ENCODE measurements around the gene ORC3. TPM values are rescaled to one million over a fixed set of nuclear protein-coding genes. Genes with fewer than 3 reads are reported as not detected.

The ORC3 gene
- total RNA-seq, 3 donors from 2014 or later, result 15.9 to 17.3 (median 16.1) TPM

- ATAC-seq (no peak), DNase-seq (no peak)
- TF ChIP-seq CTCF (IDR thresholded peaks at IDR 0.05), result no peak
- H3K4me1 ChIP-seq (ENCODE audit: low read depth), result no peaks in the 10 kb centered on the region
- no peaks in the 10 kb centered on the region for H3K36me3 ChIP-seq (ENCODE audit: low read depth)
- intact Hi-C loops (cut with DNase I, micrococcal nuclease), result no loop called here
- H3K4me3 ChIP-seq, result no peak overlapping the region
- no peaks in the 10 kb centered on the region for H3K9me3 ChIP-seq
Measured at GRCh38 chr6:87673237-87673636, 83.3 kb downstream of the ORC3 start.

- no peaks in the 10 kb centered on the region for H3K9me3 ChIP-seq
- no peak for TF ChIP-seq CTCF (IDR thresholded peaks at IDR 0.05)
- no peaks in the 10 kb centered on the region for H3K36me3 ChIP-seq (ENCODE audit: low read depth)
Measured at GRCh38 chr6:87674290-87674689, 84.4 kb downstream of the ORC3 start.

GRCh38 chr6:87675004-87675681, 85.2 kb downstream of the ORC3 start:
- no peak for TF ChIP-seq CTCF (IDR thresholded peaks at IDR 0.05)
- no peaks in the 10 kb centered on the region for H3K4me1 ChIP-seq (ENCODE audit: low read depth)
- ATAC-seq (no peak), DNase-seq (no peak)
- H3K4me3 ChIP-seq, result no peak overlapping the region
- H3K9me3 ChIP-seq, result no peaks in the 10 kb centered on the region
- no peaks in the 10 kb centered on the region for H3K36me3 ChIP-seq (ENCODE audit: low read depth)
- intact Hi-C loops (cut with DNase I, micrococcal nuclease), result no loop called here

More at GRCh38 chr6:87674290-87674689, 84.4 kb downstream of the ORC3 start:
- intact Hi-C loops (cut with DNase I, micrococcal nuclease), result no loop called here
- no peak for DNase-seq
- H3K4me3 ChIP-seq, result no peak overlapping the region
- no peaks in the 10 kb centered on the region for H3K4me1 ChIP-seq (ENCODE audit: low read depth)
- no peak for ATAC-seq

GRCh38 chr6:87682310-87682709, 92.4 kb downstream of the ORC3 start:
- Histone ChIP-seq H3K36me3 (ENCODE audit: low read depth) (no peaks in the 10 kb centered on the region), H3K4me1 (ENCODE audit: low read depth) (peaks cover 13% of the 10 kb centered on the region), H3K4me3 (no peak overlapping the region), H3K9me3 (no peaks in the 10 kb centered on the region)
- intact Hi-C loops (cut with DNase I, micrococcal nuclease), result no loop called here
- DNase-seq (no peak), ATAC-seq (no peak)
- no peak for TF ChIP-seq CTCF (IDR thresholded peaks at IDR 0.05)

GRCh38 chr6:87683890-87684289, 94.0 kb downstream of the ORC3 start:
- Histone ChIP-seq H3K36me3 (ENCODE audit: low read depth) (no peaks in the 10 kb centered on the region), H3K9me3 (no peaks in the 10 kb centered on the region), H3K4me3 (no peak overlapping the region), H3K4me1 (ENCODE audit: low read depth) (peaks cover 13% of the 10 kb centered on the region)
- DNase-seq, result no peak
- TF ChIP-seq CTCF (IDR thresholded peaks at IDR 0.05), result no peak
- intact Hi-C loops (cut with DNase I, micrococcal nuclease), result no loop called here
- no peak for ATAC-seq

Data from mucosa of descending colon (tissue), 3 donors.